HCT116 (cell line): ENCODE data around the gene RAB4A.

Experiments used
- ATF3 ChIP-seq: IDR thresholded peaks from 2 replicates; pipeline ENCODE4 v1.6.1; 2012
- CTCF ChIP-seq, 3 experiments: fragments of 200-600 bp in 1 of 3; sonication (generic) in 1 of 3; IDR thresholded peaks in 2 of 3; conservative IDR thresholded peaks in 1 of 3; 2 replicates each; pipeline ENCODE4 v1.5.1; 2012 to 2017; ENCODE audit warnings: low read depth in 2 of 3, low read length in 2 of 3, antibody characterized with exemption in 1 of 3, borderline replicate concordance in 1 of 3, control low read depth in 1 of 3, mild to moderate bottlenecking in 1 of 3, mixed read lengths in 1 of 3, mixed run types in 1 of 3, moderate library complexity in 1 of 3; ENCODE audit not compliant: insufficient read depth in 1 of 3
- FOSL1 ChIP-seq: IDR thresholded peaks from 2 replicates; pipeline ENCODE4 v1.6.1; 2012; ENCODE audit warnings: low read depth
- JUND ChIP-seq: IDR thresholded peaks from 2 replicates; pipeline ENCODE4 v1.6.1; 2012
- MAX ChIP-seq: IDR thresholded peaks from 2 replicates; pipeline ENCODE4 v1.6.1; 2012
- POLR2A ChIP-seq: IDR thresholded peaks from 2 replicates; pipeline ENCODE4 v1.7.0; 2011; ENCODE audit warnings: borderline replicate concordance; ENCODE audit not compliant: insufficient read depth, insufficient read length; ENCODE audit errors: extremely low read depth
- POLR2AphosphoS5 ChIP-seq: IDR thresholded peaks from 2 replicates; pipeline ENCODE4 v1.6.1; 2011; ENCODE audit warnings: mild to moderate bottlenecking, low read depth, low read length, moderate library complexity
- REST ChIP-seq: IDR thresholded peaks from 2 replicates; pipeline ENCODE4 v1.6.1; 2012; ENCODE audit warnings: low read depth
- SIN3A ChIP-seq: IDR thresholded peaks from 2 replicates; pipeline ENCODE4 v1.6.1; 2012; ENCODE audit warnings: low read depth
- SP1 ChIP-seq: IDR thresholded peaks from 2 replicates; pipeline ENCODE4 v1.6.1; 2012; ENCODE audit warnings: low read depth
- SRF ChIP-seq: IDR thresholded peaks from 2 replicates; pipeline ENCODE4 v1.6.1; 2012; ENCODE audit warnings: low read depth
- ZBTB33 ChIP-seq: IDR thresholded peaks from 2 replicates; pipeline ENCODE4 v1.6.1; 2011; ENCODE audit warnings: mild to moderate bottlenecking, low read length, moderate library complexity; ENCODE audit not compliant: insufficient replicate concordance; ENCODE audit errors: extremely low read depth
- ZFX ChIP-seq: fragments of 450-650 bp; IDR thresholded peaks from 2 replicates; pipeline ENCODE4 v1.6.1; 2017
- ZNF274 ChIP-seq: fragments of 200-500 bp; sonication (Bioruptor generic); IDR thresholded peaks from 2 replicates; pipeline ENCODE4 v1.6.1; 2014; ENCODE audit warnings: mild to moderate bottlenecking, low read depth, low read length, inconsistent platforms

GRCh38 chr1:229223498-229223897 is 47.4 kb upstream of the RAB4A start:
- no peak for TF ChIP-seq CTCF (IDR thresholded peaks at IDR 0.05 in 2 of 3, conservative IDR thresholded peaks at IDR 0.05 in 1 of 3; ENCODE audit: borderline replicate concordance in 1 of 3, insufficient read depth in 1 of 3, low read depth in 2 of 3, low read length in 2 of 3)
- TF ChIP-seq SRF: no peak
- TF ChIP-seq ZFX: no peak
- no peak for TF ChIP-seq REST
- TF ChIP-seq ATF3: no peak
- TF ChIP-seq POLR2AphosphoS5: no peak
- TF ChIP-seq ZBTB33: no peak
- TF ChIP-seq POLR2A: no peak
- no peak for TF ChIP-seq SIN3A
- no peak for TF ChIP-seq JUND
- no peak for TF ChIP-seq ZNF274
- no peak for TF ChIP-seq FOSL1
- TF ChIP-seq MAX: no peak
- no peak for TF ChIP-seq SP1
